NOMO-1 treated with dmso at 0.1 percent for 144 hours (cell line): ENCODE results near the gene ELAVL1.
"Not testable (repeated sequence)": the region's sequence is repeated elsewhere in the genome, so short reads cannot be mapped to it uniquely, and the experiment has no call there.

Experiments used
- DNase-seq: peaks from one replicate; lab custom pipeline; 2025; ENCODE audit not compliant: unreplicated experiment; lab: John Stamatoyannopoulos, UW

Gene ELAVL1

GRCh38 chr19:7924241-7924640, 81.2 kb downstream of the ELAVL1 start:
- DNase-seq = no peak

- no peak for DNase-seq
Observed at GRCh38 chr19:7923295-7924191, 81.9 kb downstream of the ELAVL1 start.

- no peak for DNase-seq
Observed at GRCh38 chr19:7922836-7923195, 82.6 kb downstream of the ELAVL1 start.

- no peak for DNase-seq
Observed at GRCh38 chr19:7921967-7922835, 83.2 kb downstream of the ELAVL1 start.

GRCh38 chr19:7921302-7921966, 84.0 kb downstream of the ELAVL1 start:
- DNase-seq = no peak

- DNase-seq = peak; percentile 94
Observed at GRCh38 chr19:7920519-7921301, 84.7 kb downstream of the ELAVL1 start.

GRCh38 chr19:7919610-7920518, 85.6 kb downstream of the ELAVL1 start, which contains the start of gene SNAPC2:
SNAPC2 (plus strand) TSS chr19:7920338; CDS start chr19:7920367, 29 bp downstream.
- DNase-seq = peak; percentile 87

- no peak for DNase-seq
Observed at GRCh38 chr19:7918615-7919421, 86.6 kb downstream of the ELAVL1 start.

- not testable (repeated sequence) for DNase-seq
Observed at GRCh38 chr19:7918062-7918614, 87.3 kb downstream of the ELAVL1 start.

- peak; percentile 33 for DNase-seq
Observed at GRCh38 chr19:7917267-7918061, 88.0 kb downstream of the ELAVL1 start.

- DNase-seq = no peak
Observed at GRCh38 chr19:7916955-7917266, 88.5 kb downstream of the ELAVL1 start.

- no peak for DNase-seq
Observed at GRCh38 chr19:7916103-7916954, 89.1 kb downstream of the ELAVL1 start.

GRCh38 chr19:7915250-7916102, 90.0 kb downstream of the ELAVL1 start:
- no peak for DNase-seq

GRCh38 chr19:7914598-7915045, 90.8 kb downstream of the ELAVL1 start, which contains the start of gene TGFBR3L:
TGFBR3L (plus strand) TSS chr19:7914830.
- DNase-seq = no peak

- DNase-seq = no peak
Observed at GRCh38 chr19:7914099-7914498, 91.3 kb downstream of the ELAVL1 start.

GRCh38 chr19:7913652-7914051, 91.8 kb downstream of the ELAVL1 start:
- DNase-seq = no peak
